Panc1 (cell line): ENCODE data around the gene NOP10. TPM values are rescaled to one million over a fixed set of nuclear protein-coding genes. Genes with fewer than 3 reads are reported as not detected.

Experiments
- ATAC-seq: fragments of 200-7000 bp; cut with Tn5 transposase; 2 replicates; pipeline ENCODE4 v1.9.1; 2020; ENCODE audit warnings: mild to moderate bottlenecking, moderate library complexity
- BruUV-seq: library from RNA; stranded (reverse); fragments of 400-500 nt; replicated peaks from 2 replicates; lab custom pipeline; 2021; lab: Mats Ljungman, UMichigan
- CTCF ChIA-PET: fragments of 300-600 bp; sonication (Branson Sonifier 250); formaldehyde crosslinking; loops from one replicate; lab custom pipeline; 2022; ENCODE audit warnings: antibody characterized with exemption; lab: Charles Lee
- POLR2A ChIA-PET: fragments of 300-600 bp; sonication (Branson Sonifier 250); formaldehyde crosslinking; loops from one replicate; lab custom pipeline; 2022; ENCODE audit warnings: antibody characterized with exemption; lab: Charles Lee
- DNase-seq: peaks from one replicate; pipeline ENCODE4 v3.0.0-alpha.2; 2010; ENCODE audit warnings: low read depth, low spot score
- H3K27ac ChIP-seq: 2 replicates; pipeline ENCODE4 v1.5.1; 2011; ENCODE audit warnings: mild to moderate bottlenecking, low read length, inconsistent platforms
- H3K27me3 ChIP-seq: fragments of 200-500 bp; sonication (Bioruptor generic); 2 replicates; pipeline ENCODE4 v1.6.0; 2014; ENCODE audit warnings: low read length, inconsistent platforms; ENCODE audit not compliant: control insufficient read depth, insufficient read depth
- H3K36me3 ChIP-seq: fragments of 200-500 bp; sonication (Bioruptor generic); 2 replicates; pipeline ENCODE4 v1.5.1; 2014; ENCODE audit warnings: inconsistent platforms, mild to moderate bottlenecking, low read length, moderate library complexity; ENCODE audit not compliant: control insufficient read depth, insufficient read depth
- H3K4me1 ChIP-seq: 2 replicates; pipeline ENCODE4 v1.5.1; 2011; ENCODE audit warnings: inconsistent platforms, mild to moderate bottlenecking, low read length, moderate library complexity; ENCODE audit not compliant: control insufficient read depth, insufficient read depth
- H3K4me3 ChIP-seq, 2 experiments: 2 replicates each; pipeline ENCODE4 v1.5.1; 2011 to 2012; ENCODE audit warnings: low read depth in 2 of 2, low read length in 2 of 2, mild to moderate bottlenecking in 2 of 2, inconsistent platforms in 1 of 2, moderate library complexity in 1 of 2
- H3K9me3 ChIP-seq: fragments of 200-500 bp; sonication (Bioruptor generic); 2 replicates; pipeline ENCODE4 v1.5.1; 2014; ENCODE audit warnings: low read depth, mild to moderate bottlenecking, inconsistent platforms, low read length, moderate library complexity; ENCODE audit not compliant: control insufficient read depth, insufficient read depth
- CTCF ChIP-seq: fragments of 450-650 bp; IDR thresholded peaks from 2 replicates; pipeline ENCODE4 v1.5.1; 2017; ENCODE audit warnings: mild to moderate bottlenecking
- POLR2AphosphoS5 ChIP-seq: IDR thresholded peaks from 2 replicates; pipeline ENCODE4 v1.6.1; 2012; ENCODE audit warnings: mild to moderate bottlenecking, low read depth, low read length, moderate library complexity
- SIN3A ChIP-seq: IDR thresholded peaks from 2 replicates; pipeline ENCODE4 v1.6.1; 2012; ENCODE audit warnings: low read depth, mild to moderate bottlenecking, low read length, moderate library complexity, borderline replicate concordance; ENCODE audit not compliant: insufficient read depth
- TCF7L2 ChIP-seq: IDR thresholded peaks from 2 replicates; pipeline ENCODE4 v1.6.1; 2011; ENCODE audit warnings: mild to moderate bottlenecking, low read depth, low read length, inconsistent platforms
- in situ Hi-C: cut with HindIII; loops from 2 replicates; pipeline ENCODE4 v1.10.0; 2016; ENCODE audit warnings: low sequenced_read_pairs, low pct_unique_long_range_greater_than_20kb
- intact Hi-C: fragments of 100-400 bp; cut with micrococcal nuclease; formaldehyde crosslinking; loops from one replicate; pipeline ENCODE4 v1.10.0; 2022; ENCODE audit not compliant: unreplicated experiment
- total RNA-seq: library from RNA; stranded (reverse); gene quantifications from one replicate; pipeline ENCODE4 v1.2.1, GENCODE V29; 2021; ENCODE audit not compliant: unreplicated experiment
- TF ChIP-seq, protein P1 (sequence below), 2 experiments: IDR thresholded peaks; 2 replicates each; pipeline ENCODE4 v1.6.1; 2011 to 2012; ENCODE audit warnings: low read depth in 2 of 2, control low read depth in 1 of 2, low read length in 1 of 2, mild to moderate bottlenecking in 1 of 2, moderate library complexity in 1 of 2; ENCODE audit not compliant: insufficient read depth in 1 of 2

The NOP10 gene
- total RNA-seq, 1 experiment from 2014 or later, result 306 TPM

GRCh38 chr15:34357653-34358052, 14.7 kb upstream of the NOP10 start:
- TF ChIP-seq CTCF, result no peak
- TF ChIP-seq, protein P1, sequence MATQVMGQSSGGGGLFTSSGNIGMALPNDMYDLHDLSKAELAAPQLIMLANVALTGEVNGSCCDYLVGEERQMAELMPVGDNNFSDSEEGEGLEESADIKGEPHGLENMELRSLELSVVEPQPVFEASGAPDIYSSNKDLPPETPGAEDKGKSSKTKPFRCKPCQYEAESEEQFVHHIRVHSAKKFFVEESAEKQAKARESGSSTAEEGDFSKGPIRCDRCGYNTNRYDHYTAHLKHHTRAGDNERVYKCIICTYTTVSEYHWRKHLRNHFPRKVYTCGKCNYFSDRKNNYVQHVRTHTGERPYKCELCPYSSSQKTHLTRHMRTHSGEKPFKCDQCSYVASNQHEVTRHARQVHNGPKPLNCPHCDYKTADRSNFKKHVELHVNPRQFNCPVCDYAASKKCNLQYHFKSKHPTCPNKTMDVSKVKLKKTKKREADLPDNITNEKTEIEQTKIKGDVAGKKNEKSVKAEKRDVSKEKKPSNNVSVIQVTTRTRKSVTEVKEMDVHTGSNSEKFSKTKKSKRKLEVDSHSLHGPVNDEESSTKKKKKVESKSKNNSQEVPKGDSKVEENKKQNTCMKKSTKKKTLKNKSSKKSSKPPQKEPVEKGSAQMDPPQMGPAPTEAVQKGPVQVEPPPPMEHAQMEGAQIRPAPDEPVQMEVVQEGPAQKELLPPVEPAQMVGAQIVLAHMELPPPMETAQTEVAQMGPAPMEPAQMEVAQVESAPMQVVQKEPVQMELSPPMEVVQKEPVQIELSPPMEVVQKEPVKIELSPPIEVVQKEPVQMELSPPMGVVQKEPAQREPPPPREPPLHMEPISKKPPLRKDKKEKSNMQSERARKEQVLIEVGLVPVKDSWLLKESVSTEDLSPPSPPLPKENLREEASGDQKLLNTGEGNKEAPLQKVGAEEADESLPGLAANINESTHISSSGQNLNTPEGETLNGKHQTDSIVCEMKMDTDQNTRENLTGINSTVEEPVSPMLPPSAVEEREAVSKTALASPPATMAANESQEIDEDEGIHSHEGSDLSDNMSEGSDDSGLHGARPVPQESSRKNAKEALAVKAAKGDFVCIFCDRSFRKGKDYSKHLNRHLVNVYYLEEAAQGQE (IDR thresholded peaks at IDR 0.05; ENCODE audit: insufficient read depth in 1 of 2, low read depth in 2 of 2, low read length in 1 of 2), result no peak
- no peak for TF ChIP-seq SIN3A
- no peak for TF ChIP-seq TCF7L2
- TF ChIP-seq POLR2AphosphoS5, result no peak
- ATAC-seq (no peak), DNase-seq (no peak)
- Histone ChIP-seq H3K27me3 (no peaks in the 10 kb centered on the region), H3K9me3 (no peaks in the 10 kb centered on the region), H3K4me3 (no peak overlapping the region), H3K27ac (no peak overlapping the region), H3K4me1 (no peaks in the 10 kb centered on the region), H3K36me3 (peaks cover 3% of the 10 kb centered on the region; the same call in 1 of the 2 replicates)
- POLR2A ChIA-PET, result no interaction called here
- BruUV-seq, result no TSS peak
- CTCF ChIA-PET, result interaction anchor here (0.6 kb wide), 1 partner anchor 619 kb away, joined by 3 read pairs; no protein-coding TSS in a partner anchor
- intact Hi-C loops, result no loop called here
- in situ Hi-C loops, result no loop called here

DNA sequence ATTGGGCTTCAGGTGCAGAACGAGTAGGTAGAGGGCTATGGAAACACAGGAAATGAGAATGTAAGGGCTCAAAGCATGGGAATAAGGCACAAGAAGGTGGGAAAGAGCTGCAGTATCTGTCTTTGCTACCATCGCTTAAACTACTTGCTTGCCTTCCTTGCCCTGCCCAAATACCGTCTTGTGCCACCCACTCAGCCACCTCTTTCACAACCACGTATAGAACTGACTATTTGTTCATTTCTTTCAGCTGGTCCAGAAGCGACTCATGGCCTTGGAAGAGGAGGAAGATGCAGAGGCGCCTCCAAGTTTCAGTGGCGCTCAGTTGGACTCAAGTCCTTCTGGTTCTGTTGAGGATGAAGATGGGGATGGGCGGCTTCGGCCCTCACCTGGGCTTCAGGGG, 12.3 kb upstream of the NOP10 start:
- CTCF ChIA-PET, result interaction anchor here (0.8 kb wide), 1 partner anchor 12 kb away, joined by 11 read pairs; the partner anchor contains the start of genes NOP10 and NUTM1
- intact Hi-C loops (no loop called here), in situ Hi-C loops (no loop called here)
- H3K36me3 ChIP-seq, result peaks cover 3% of the 10 kb centered on the region; the same call in 1 of the 2 replicates
- TF ChIP-seq, protein P1 (IDR thresholded peaks at IDR 0.05; ENCODE audit: insufficient read depth in 1 of 2, low read depth in 2 of 2, low read length in 1 of 2), result no peak
- TF ChIP-seq SIN3A (no peak), CTCF (no peak), TCF7L2 (no peak), POLR2AphosphoS5 (no peak)
- no TSS peak for BruUV-seq
- H3K27ac ChIP-seq, result no peak overlapping the region
- ATAC-seq (no peak), DNase-seq (no peak)
- no peak overlapping the region for H3K4me3 ChIP-seq
- H3K9me3 ChIP-seq, result no peaks in the 10 kb centered on the region
- POLR2A ChIA-PET, result no interaction called here
- H3K27me3 ChIP-seq, result no peaks in the 10 kb centered on the region
- no peaks in the 10 kb centered on the region for H3K4me1 ChIP-seq
